Hepatocyte (in vitro differentiated cells): ENCODE data around the gene MCF2L.

ENCODE experiments used
- EZH2 ChIP-seq: fragments of 200-600 bp; sonication (generic); IDR thresholded peaks from 2 replicates; pipeline ENCODE4 v1.6.1; 2016; ENCODE audit warnings: antibody characterized with exemption, mild to moderate bottlenecking, borderline replicate concordance
- EZH2phosphoT487 ChIP-seq: fragments of 200-600 bp; sonication (generic); IDR thresholded peaks from one replicate; pipeline ENCODE4 v1.6.1; 2018; ENCODE audit warnings: antibody characterized with exemption, mild to moderate bottlenecking, low read depth, moderate library complexity; ENCODE audit not compliant: unreplicated experiment, severe bottlenecking
- TF ChIP-seq, protein P1 (sequence below): fragments of 200-600 bp; sonication (generic); IDR thresholded peaks from 2 replicates; pipeline ENCODE4 v1.5.1; 2016; ENCODE audit warnings: antibody characterized with exemption, mild to moderate bottlenecking; ENCODE audit not compliant: poor library complexity

DNA sequence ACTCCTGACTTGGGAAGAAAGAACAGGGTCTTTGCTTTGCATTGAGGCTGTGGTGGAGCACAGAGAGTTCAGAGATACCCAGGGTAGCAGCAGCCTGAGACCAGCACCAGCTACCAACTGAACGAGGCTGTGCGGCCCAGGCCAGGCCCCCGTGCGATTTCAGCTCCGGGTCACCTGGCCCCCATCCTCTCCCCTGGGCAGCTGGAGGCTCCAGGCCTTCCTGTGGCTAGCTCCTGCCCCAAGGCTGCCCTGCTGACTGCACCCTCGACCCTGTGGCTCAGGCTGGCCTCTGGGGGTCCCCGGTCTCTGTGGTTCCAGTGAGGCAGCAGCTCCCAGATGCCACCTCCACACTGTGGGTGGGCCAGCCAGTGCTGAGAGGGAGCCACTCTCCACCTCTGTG, 52.8 kb downstream of the MCF2L start:
- TF ChIP-seq, protein P1, sequence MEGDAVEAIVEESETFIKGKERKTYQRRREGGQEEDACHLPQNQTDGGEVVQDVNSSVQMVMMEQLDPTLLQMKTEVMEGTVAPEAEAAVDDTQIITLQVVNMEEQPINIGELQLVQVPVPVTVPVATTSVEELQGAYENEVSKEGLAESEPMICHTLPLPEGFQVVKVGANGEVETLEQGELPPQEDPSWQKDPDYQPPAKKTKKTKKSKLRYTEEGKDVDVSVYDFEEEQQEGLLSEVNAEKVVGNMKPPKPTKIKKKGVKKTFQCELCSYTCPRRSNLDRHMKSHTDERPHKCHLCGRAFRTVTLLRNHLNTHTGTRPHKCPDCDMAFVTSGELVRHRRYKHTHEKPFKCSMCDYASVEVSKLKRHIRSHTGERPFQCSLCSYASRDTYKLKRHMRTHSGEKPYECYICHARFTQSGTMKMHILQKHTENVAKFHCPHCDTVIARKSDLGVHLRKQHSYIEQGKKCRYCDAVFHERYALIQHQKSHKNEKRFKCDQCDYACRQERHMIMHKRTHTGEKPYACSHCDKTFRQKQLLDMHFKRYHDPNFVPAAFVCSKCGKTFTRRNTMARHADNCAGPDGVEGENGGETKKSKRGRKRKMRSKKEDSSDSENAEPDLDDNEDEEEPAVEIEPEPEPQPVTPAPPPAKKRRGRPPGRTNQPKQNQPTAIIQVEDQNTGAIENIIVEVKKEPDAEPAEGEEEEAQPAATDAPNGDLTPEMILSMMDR = no peak
- no peak for TF ChIP-seq EZH2
- TF ChIP-seq EZH2phosphoT487 = no peak
